GM19468 (cell line): ENCODE results near the gene ZNF93.
"Not testable (repeated sequence)": the region's sequence is repeated elsewhere in the genome, so short reads cannot be mapped to it uniquely, and the experiment has no call there.

Experiments
- ATAC-seq: cut with Tn5 transposase; IDR thresholded peaks from one replicate; pipeline ENCODE4 v1.9.1; 2021; ENCODE audit warnings: mild to moderate bottlenecking, moderate library complexity, moderate number of reproducible peaks; ENCODE audit not compliant: unreplicated experiment; ENCODE audit errors: extremely low read depth

Gene ZNF93

GRCh38 chr19:19900729-19901444, at the start of gene ZNF93:
TSS of gene ZNF93 (plus strand) at chr19:19900946. CDS start at chr19:19901089, 143 bp downstream.
- peak; percentile 76 for ATAC-seq

- ATAC-seq = not testable (repeated sequence)
Observed at GRCh38 chr19:19851740-19852139, 49.0 kb upstream of the ZNF93 start.

GRCh38 chr19:19858751-19859150, 42.0 kb upstream of the ZNF93 start:
- no peak for ATAC-seq

- no peak for ATAC-seq
Observed at GRCh38 chr19:19860756-19861390, 39.9 kb upstream of the ZNF93 start.

- ATAC-seq = peak; percentile 85
Observed at GRCh38 chr19:19865750-19866610, 34.8 kb upstream of the ZNF93 start, which contains the start of gene ZNF253. TSS of gene ZNF253 (plus strand) at chr19:19865882. CDS start at chr19:19865997, 115 bp downstream.

- no peak for ATAC-seq
Observed at GRCh38 chr19:19866611-19867248, 34.0 kb upstream of the ZNF93 start.

GRCh38 chr19:19870086-19870485, 30.7 kb upstream of the ZNF93 start:
- ATAC-seq = not testable (repeated sequence)

GRCh38 chr19:19871932-19872331, 28.8 kb upstream of the ZNF93 start:
- no peak for ATAC-seq

GRCh38 chr19:19873381-19873780, 27.4 kb upstream of the ZNF93 start:
- ATAC-seq = no peak

GRCh38 chr19:19877724-19878123, 23.0 kb upstream of the ZNF93 start:
- no peak for ATAC-seq

GRCh38 chr19:19884583-19884982, 16.2 kb upstream of the ZNF93 start:
- ATAC-seq = no peak

GRCh38 chr19:19892055-19892941, 8.4 kb upstream of the ZNF93 start:
- ATAC-seq = not testable (repeated sequence)

GRCh38 chr19:19900139-19900728, 512 bp upstream of the ZNF93 start:
- no peak for ATAC-seq

- not testable (repeated sequence) for ATAC-seq
Observed at GRCh38 chr19:19907551-19907950, 6.8 kb downstream of the ZNF93 start.

- no peak for ATAC-seq
Observed at GRCh38 chr19:19909654-19910053, 8.9 kb downstream of the ZNF93 start.

- ATAC-seq = no peak
Observed at GRCh38 chr19:19911150-19911549, 10.4 kb downstream of the ZNF93 start.

- ATAC-seq = no peak
Observed at GRCh38 chr19:19914596-19914995, 13.8 kb downstream of the ZNF93 start.

GRCh38 chr19:19930417-19930816, 29.7 kb downstream of the ZNF93 start:
- ATAC-seq = not testable (repeated sequence)
